AG04449 (cell line): Measurements from ENCODE around the gene CLCA1.

Experiments
- CTCF ChIA-PET: fragments of 350-600 bp; formaldehyde crosslinking; extraction: SDS; loops from one replicate; lab custom pipeline; 2021; ENCODE audit warnings: antibody characterized with exemption; lab: Yijun Ruan, JAX
- POLR2A ChIA-PET: fragments of 400-600, 350-600 bp; formaldehyde crosslinking; extraction: SDS; loops from one replicate; lab custom pipeline; 2020; ENCODE audit warnings: antibody characterized with exemption, inconsistent platforms; lab: Yijun Ruan, JAX
- DNase-seq: peaks from one replicate; pipeline ENCODE4 v3.0.0-alpha.2; 2010; ENCODE audit warnings: low read depth, low spot score
- H3K4me3 ChIP-seq: 2 replicates; pipeline ENCODE4 v1.5.1; 2011; ENCODE audit warnings: low read depth, mild to moderate bottlenecking, control low read depth, low read length
- CTCF ChIP-seq: IDR thresholded peaks from one replicate; pipeline ENCODE4 v1.5.1; 2011; ENCODE audit warnings: mild to moderate bottlenecking, moderate library complexity, low read length, control low read depth, inconsistent platforms; ENCODE audit not compliant: insufficient read depth; ENCODE audit errors: missing control alignments

Gene CLCA1

DNA sequence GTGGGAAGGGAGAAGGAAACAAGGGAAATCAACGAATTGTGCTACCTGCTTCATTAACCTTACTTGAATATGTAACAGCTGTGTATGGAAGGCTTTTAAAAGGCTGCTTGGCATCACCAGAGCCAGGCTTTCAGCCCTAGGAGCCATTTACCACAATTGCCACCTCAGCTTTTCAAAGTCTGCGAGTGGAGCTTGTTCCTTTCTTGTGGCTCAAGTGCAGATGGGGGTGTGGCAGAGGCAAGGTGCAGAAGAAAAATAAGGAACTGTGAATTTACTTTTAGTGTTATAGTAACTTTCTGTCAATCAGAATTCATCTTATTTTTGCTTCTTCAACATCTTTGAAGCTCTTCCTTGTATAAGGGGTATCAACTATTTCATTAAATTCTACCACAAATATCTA is 27.1 kb upstream of the CLCA1 start:
- POLR2A ChIA-PET = no interaction called here

DNA sequence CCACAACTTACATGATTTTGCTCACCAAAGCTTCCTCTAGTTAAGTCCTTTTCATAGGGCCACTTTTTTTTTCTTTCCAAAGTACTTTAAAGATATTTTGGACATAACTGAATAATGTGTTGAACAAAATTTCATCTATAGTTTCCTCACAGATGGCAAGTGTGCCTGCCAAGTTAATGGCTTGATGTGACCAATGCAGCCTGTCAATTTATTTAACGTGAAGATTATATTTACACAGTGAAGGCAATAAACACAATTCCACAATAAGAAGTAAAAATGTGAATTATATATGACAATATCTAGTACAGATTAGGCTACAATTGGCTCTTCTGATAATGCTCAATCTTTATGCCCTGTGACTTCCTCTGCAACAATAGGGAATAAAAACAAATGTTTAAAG is 26.7 kb upstream of the CLCA1 start:
- TF ChIP-seq CTCF = no peak
- DNase-seq = no peak
- ChIA-PET POLR2A (no interaction called here), CTCF (interaction anchor here (3.1 kb wide), 1 partner anchor 32 kb away, joined by 14 read pairs; no protein-coding TSS in a partner anchor)
- H3K4me3 ChIP-seq = no peak overlapping the region

More for the DNA sequence above, 27.1 kb upstream of the CLCA1 start:
- DNase-seq = no peak
- no peak overlapping the region for H3K4me3 ChIP-seq
- CTCF ChIA-PET = interaction anchor here (3.1 kb wide), 1 partner anchor 33 kb away, joined by 14 read pairs; no protein-coding TSS in a partner anchor
- TF ChIP-seq CTCF = no peak

GRCh38 chr1:86445919-86446318 is 22.8 kb upstream of the CLCA1 start:
- ChIA-PET CTCF (interaction anchor here (1.1 to 2.5 kb wide), 2 partner anchors 28 to 66 kb away, joined by 4 to 11 read pairs; no protein-coding TSS in a partner anchor), POLR2A (no interaction called here)
- no peak for TF ChIP-seq CTCF

GRCh38 chr1:86447198-86447790 is 21.4 kb upstream of the CLCA1 start:
- no peak for DNase-seq
- no peak for TF ChIP-seq CTCF
- ChIA-PET POLR2A (no interaction called here), CTCF (interaction anchor here (1.0 to 2.5 kb wide), 4 partner anchors 26 to 67 kb away, joined by 3 to 11 read pairs (median 4); no protein-coding TSS in a partner anchor)
- H3K4me3 ChIP-seq = no peak overlapping the region

More at GRCh38 chr1:86445919-86446318, 22.8 kb upstream of the CLCA1 start:
- H3K4me3 ChIP-seq = no peak overlapping the region
- no peak for DNase-seq

DNA sequence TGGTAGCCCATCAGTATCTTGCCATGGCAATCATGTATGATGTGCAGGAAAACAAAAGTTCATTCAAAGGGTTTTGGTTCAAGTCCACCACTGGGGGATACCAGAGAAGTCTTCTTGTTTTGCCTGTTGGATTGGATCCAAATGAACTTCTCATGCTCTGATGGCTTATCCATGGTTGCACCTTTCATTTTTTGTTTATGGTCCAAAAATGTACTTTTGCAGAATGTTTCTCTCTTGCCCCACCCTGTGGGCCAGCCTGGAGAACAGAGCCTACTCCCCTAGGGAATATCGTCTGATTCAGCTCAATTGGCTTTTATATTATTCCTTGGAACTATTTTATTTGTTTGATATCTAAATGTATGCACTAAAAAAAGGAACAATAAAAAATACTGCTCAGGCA is 20.1 kb upstream of the CLCA1 start:
- ChIA-PET POLR2A (no interaction called here), CTCF (no interaction called here)
- TF ChIP-seq CTCF = no peak
- no peak overlapping the region for H3K4me3 ChIP-seq
- no peak for DNase-seq

DNA sequence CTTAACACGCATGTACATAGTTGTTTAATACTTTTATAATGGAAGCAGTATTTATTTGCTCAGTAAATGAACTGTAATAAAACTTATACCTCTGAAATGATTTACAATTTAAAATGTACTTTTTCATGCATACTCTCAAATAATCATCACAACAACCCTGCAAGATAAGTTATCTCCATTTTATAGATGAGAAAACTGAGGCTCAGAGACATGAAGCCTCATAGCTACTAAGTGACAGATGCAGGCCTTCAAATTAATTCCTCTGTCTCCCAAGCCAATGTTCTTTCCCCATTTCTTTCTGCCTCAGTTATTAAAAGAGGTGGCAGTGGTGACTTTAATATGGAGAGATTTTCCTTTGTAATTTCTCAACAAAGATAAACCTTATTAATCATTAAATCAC is 19.6 kb upstream of the CLCA1 start:
- no peak for DNase-seq
- ChIA-PET CTCF (interaction anchor here (0.9 kb wide), 1 partner anchor 19 kb away, joined by 4 read pairs; no protein-coding TSS in a partner anchor), POLR2A (no interaction called here)
- no peak overlapping the region for H3K4me3 ChIP-seq
- no peak for TF ChIP-seq CTCF
